ENCODE data around the gene CACNA1C.

CACNA1C gene

DNA sequence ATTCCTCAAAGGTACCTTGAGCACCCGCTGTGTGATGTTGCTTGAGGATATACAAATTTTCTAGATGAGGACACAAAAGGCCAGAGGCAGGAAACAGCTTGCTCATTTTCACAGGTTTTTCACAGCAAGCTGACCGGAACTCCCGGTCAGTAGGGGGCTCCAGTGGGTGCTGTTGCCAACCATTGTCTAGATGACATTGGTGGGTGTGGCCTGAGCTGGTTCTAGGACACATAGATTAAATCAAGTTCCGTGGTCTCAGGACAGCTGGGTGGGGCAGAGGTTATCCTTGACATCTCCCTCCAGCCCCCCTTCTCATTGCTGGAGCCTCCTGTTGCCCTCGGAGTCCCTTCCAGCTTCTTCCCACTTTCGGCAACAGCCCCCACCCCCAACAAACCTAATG is 588.4 kb downstream of the CACNA1C start:
- TF ChIP-seq, protein P1, sequence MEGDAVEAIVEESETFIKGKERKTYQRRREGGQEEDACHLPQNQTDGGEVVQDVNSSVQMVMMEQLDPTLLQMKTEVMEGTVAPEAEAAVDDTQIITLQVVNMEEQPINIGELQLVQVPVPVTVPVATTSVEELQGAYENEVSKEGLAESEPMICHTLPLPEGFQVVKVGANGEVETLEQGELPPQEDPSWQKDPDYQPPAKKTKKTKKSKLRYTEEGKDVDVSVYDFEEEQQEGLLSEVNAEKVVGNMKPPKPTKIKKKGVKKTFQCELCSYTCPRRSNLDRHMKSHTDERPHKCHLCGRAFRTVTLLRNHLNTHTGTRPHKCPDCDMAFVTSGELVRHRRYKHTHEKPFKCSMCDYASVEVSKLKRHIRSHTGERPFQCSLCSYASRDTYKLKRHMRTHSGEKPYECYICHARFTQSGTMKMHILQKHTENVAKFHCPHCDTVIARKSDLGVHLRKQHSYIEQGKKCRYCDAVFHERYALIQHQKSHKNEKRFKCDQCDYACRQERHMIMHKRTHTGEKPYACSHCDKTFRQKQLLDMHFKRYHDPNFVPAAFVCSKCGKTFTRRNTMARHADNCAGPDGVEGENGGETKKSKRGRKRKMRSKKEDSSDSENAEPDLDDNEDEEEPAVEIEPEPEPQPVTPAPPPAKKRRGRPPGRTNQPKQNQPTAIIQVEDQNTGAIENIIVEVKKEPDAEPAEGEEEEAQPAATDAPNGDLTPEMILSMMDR (IDR thresholded peaks at IDR 0.05; ENCODE audit: low read depth, low read length): peak; percentile 60
- peak; percentile 48 for DNase-seq
- Histone ChIP-seq H3K27ac (no peak overlapping the region), H3K9me3 (ENCODE audit: severe bottlenecking) (no peaks in the 10 kb centered on the region), H3K4me3 (ENCODE audit: low read depth, low read length) (no peak overlapping the region), H3K36me3 (no peaks in the 10 kb centered on the region), H3K27me3 (ENCODE audit: insufficient read depth, low read depth, severe bottlenecking) (no peaks in the 10 kb centered on the region)

DNA sequence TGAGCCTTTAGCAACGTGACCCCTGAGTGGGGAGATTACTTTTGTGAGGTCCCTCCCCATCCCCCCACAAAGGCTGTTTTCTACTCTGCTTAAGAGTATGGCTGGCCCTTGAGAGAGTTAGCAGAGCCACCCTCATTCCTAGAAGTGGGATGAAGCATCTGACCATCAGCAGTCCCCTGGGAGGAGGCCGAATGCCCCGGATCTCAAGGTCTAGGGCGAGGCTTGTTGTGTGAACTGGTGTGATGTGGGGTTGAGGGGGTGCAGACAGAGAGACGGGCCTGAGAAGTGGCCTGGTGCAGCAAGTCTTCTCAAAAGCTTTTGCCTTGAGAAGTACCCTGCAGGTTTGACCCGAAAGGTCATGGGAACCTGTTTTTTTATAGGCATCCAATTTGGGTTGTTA is 589.0 kb downstream of the CACNA1C start:
- H3K27ac ChIP-seq: no peak overlapping the region
- no peak overlapping the region for H3K4me3 ChIP-seq (ENCODE audit: low read depth, low read length)
- no peaks in the 10 kb centered on the region for H3K9me3 ChIP-seq (ENCODE audit: severe bottlenecking)
- H3K36me3 ChIP-seq: no peaks in the 10 kb centered on the region
- TF ChIP-seq, protein P1 (IDR thresholded peaks at IDR 0.05; ENCODE audit: low read depth, low read length): no peak
- H3K27me3 ChIP-seq (ENCODE audit: insufficient read depth, low read depth, severe bottlenecking): no peaks in the 10 kb centered on the region
- no peak for DNase-seq

DNA sequence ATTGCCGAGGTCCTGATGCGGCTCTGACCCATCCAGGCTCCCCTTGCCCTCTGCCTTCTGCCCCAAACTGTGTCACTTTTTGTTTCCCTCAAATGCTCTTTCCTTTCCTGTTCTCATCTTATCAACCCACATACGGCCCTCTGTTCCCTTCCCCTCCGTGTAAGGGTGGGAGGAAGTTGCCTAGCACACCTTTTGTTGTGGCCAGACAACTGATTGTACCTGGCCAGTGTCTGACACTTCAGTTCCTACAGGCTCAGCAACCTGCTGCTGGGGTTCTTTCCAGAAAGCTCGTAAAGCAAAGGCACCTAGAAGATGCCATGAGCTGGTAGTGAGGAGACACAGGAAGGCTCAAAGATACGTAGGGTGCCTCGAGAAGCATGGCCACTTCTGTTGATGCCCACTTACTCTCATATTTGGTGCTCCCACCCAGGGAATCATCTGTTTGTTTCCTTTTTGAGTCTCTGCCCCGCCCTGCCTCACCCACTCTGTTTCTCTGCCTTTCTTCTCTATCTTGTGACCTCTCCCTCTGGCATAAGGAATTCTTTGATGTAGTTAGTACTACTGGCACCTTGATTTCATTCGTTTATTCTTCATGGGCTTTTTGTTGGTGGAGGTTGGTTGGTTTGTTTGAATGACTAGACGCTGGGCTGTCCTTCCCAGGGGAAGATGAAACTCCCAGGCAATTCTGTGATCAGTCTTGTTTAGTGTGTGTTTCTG is 589.5 kb downstream of the CACNA1C start:
- Histone ChIP-seq H3K27me3 (ENCODE audit: insufficient read depth, low read depth, severe bottlenecking) (no peaks in the 10 kb centered on the region), H3K9me3 (ENCODE audit: severe bottlenecking) (no peaks in the 10 kb centered on the region), H3K4me3 (ENCODE audit: low read depth, low read length) (no peak overlapping the region), H3K27ac (no peak overlapping the region), H3K36me3 (no peaks in the 10 kb centered on the region)
- no peak for DNase-seq
- TF ChIP-seq, protein P1 (IDR thresholded peaks at IDR 0.05; ENCODE audit: low read depth, low read length): no peak

DNA sequence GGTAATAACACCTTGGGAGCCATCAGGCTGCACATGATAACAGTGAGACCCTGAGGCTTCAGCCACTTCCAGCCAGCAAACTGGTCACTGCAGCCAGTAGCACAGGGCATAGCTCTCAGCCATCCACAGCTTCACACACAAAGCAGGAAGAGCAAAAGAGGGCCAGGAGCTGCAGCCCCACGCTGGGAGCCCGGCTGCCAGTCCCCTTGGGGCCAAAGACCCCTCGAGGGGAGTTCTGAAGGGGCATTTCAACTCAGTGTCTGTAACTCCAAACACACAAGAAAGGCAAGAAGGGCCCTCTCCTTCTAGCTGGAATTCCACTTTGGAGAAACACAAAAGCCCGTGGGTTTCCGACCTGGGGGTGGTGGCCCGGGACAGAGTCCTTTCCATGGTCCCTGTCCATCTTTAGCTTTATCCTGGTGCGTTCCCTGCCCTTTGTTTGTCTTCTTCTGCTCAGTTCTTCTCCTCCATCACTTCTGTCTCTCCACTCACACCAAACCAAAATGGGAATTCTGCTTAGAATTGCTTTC is 590.2 kb downstream of the CACNA1C start:
- no peak overlapping the region for H3K4me3 ChIP-seq (ENCODE audit: low read depth, low read length)
- no peak for DNase-seq
- TF ChIP-seq, protein P1 (IDR thresholded peaks at IDR 0.05; ENCODE audit: low read depth, low read length): no peak
- H3K27ac ChIP-seq: no peak overlapping the region
- H3K27me3 ChIP-seq (ENCODE audit: insufficient read depth, low read depth, severe bottlenecking): no peaks in the 10 kb centered on the region
- H3K36me3 ChIP-seq: no peaks in the 10 kb centered on the region
- no peaks in the 10 kb centered on the region for H3K9me3 ChIP-seq (ENCODE audit: severe bottlenecking)

DNA sequence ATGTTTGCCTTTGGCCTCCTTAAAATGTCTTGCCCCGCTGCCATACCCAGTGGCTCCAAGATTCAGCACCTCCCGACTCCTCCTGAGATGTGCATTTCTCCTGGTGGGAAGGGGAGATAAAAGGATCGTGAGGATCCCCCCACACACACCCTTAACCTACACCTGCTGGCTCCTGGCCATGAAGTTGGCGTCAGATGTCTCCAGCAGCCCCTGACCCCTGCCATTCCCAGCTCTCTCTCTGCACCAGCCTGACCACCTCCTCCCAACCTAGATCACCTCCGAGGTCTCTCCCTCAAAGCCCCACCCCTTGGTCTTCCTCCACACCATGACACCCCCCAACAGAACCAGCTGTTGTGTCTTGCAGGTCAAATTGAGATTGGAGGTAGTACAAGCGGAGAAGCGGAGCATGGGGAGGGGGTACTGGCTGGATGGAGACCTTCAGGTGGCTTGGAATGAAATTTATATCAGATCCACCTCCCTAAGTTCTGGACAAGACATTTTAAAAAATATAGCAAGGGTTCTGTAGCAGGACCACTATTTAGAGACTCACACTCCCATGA is 590.9 kb downstream of the CACNA1C start:
- Histone ChIP-seq H3K36me3 (no peaks in the 10 kb centered on the region), H3K27me3 (ENCODE audit: insufficient read depth, low read depth, severe bottlenecking) (no peaks in the 10 kb centered on the region), H3K27ac (no peak overlapping the region), H3K4me3 (ENCODE audit: low read depth, low read length) (no peak overlapping the region), H3K9me3 (ENCODE audit: severe bottlenecking) (no peaks in the 10 kb centered on the region)
- TF ChIP-seq, protein P1 (IDR thresholded peaks at IDR 0.05; ENCODE audit: low read depth, low read length): no peak
- no peak for DNase-seq
